Breast epithelium (tissue), 4 donors: ENCODE results near the gene AEBP1. TPM values are rescaled to one million over a fixed set of nuclear protein-coding genes. Genes with fewer than 3 reads are reported as not detected.

Experiments used
- DNase-seq, 2 donors: peaks; one replicate each; pipeline ENCODE4 v3.0.0-alpha.2; 2019; ENCODE audit warnings: low spot score in 2 of 2
- H3K27ac ChIP-seq, 2 donors: fragments of 200-600 bp; sonication (generic) in 1 of 2; one replicate each; pipeline ENCODE4 v1.5.1; 2016 to 2019; ENCODE audit warnings: mild to moderate bottlenecking in 1 of 2
- H3K27me3 ChIP-seq, 2 donors: fragments of 200-600 bp; sonication (generic) in 1 of 2; one replicate each; pipeline versions ENCODE4 v1.5.1 to v1.6.0; 2017 to 2019; ENCODE audit warnings: control low read depth in 1 of 2, mild to moderate bottlenecking in 1 of 2
- H3K36me3 ChIP-seq: fragments of 200-600 bp; one replicate; pipeline ENCODE4 v1.5.1; 2019
- H3K4me1 ChIP-seq, 2 donors: fragments of 200-600 bp; sonication (generic); one replicate each; pipeline ENCODE4 v1.5.1; 2016 to 2019; ENCODE audit warnings: control low read depth in 1 of 2
- H3K4me3 ChIP-seq, 3 donors: fragments of 200-600 bp; sonication (generic); 1 replicate in 2 of 3; 2 replicates in 1 of 3; pipeline ENCODE4 v1.5.1; 2016 to 2019; ENCODE audit warnings: mild to moderate bottlenecking in 3 of 3, moderate library complexity in 2 of 3
- H3K9me3 ChIP-seq, 2 donors: fragments of 200-600 bp; sonication (generic) in 1 of 2; one replicate each; pipeline ENCODE4 v1.5.1; 2016 to 2019; ENCODE audit warnings: control low read depth in 1 of 2
- CTCF ChIP-seq, 3 donors: fragments of 450-650 bp; IDR thresholded peaks; one replicate each; pipeline ENCODE4 v1.5.1; 2016 to 2017; ENCODE audit warnings: antibody characterized with exemption in 3 of 3, mild to moderate bottlenecking in 3 of 3, moderate library complexity in 3 of 3
- POLR2A ChIP-seq: fragments of 450-650 bp; IDR thresholded peaks from one replicate; pipeline ENCODE4 v1.6.1; 2016; ENCODE audit warnings: antibody characterized with exemption, mild to moderate bottlenecking, moderate library complexity
- POLR2AphosphoS5 ChIP-seq, 3 donors: sonication (generic); formaldehyde crosslinking; IDR thresholded peaks; one replicate each; pipeline ENCODE4 v1.6.1; 2017; ENCODE audit warnings: antibody characterized with exemption in 3 of 3
- intact Hi-C: fragments of 100-400 bp; cut with DNase I; formaldehyde crosslinking; loops from one replicate; pipeline ENCODE4 v1.15.1; 2023; ENCODE audit warnings: low total_unique reads
- total RNA-seq, 3 donors: library from RNA; depleted of rRNA; stranded (reverse); fragments of >200 nt; gene quantifications; one replicate each; pipeline ENCODE4 v1.1.0, GENCODE V29; 2016

The AEBP1 gene
- total RNA-seq, 3 donors from 2014 or later, result 85.6 to 300 (median 145) TPM

GRCh38 chr7:44109991-44110390 is 5.8 kb downstream of the AEBP1 start:
- Histone ChIP-seq H3K4me1 (peaks cover 0 to 2% of the 10 kb centered on the region in 2 donors), H3K4me3 (no peak overlapping the region), H3K27me3 (no peaks in the 10 kb centered on the region), H3K9me3 (no peaks in the 10 kb centered on the region), H3K27ac (peak overlapping the region in 1 of 2 donors; percentile 98), H3K36me3 (no peaks in the 10 kb centered on the region)
- TF ChIP-seq CTCF (IDR thresholded peaks at IDR 0.05), result no peak
- TF ChIP-seq POLR2A, result no peak
- TF ChIP-seq POLR2AphosphoS5 (IDR thresholded peaks at IDR 0.05), result no peak
- no peak for DNase-seq
- intact Hi-C loops, result no loop called here

GRCh38 chr7:44110719-44111635 is 6.8 kb downstream of the AEBP1 start:
- H3K27me3 ChIP-seq, result no peaks in the 10 kb centered on the region
- DNase-seq, result no peak
- no peaks in the 10 kb centered on the region for H3K36me3 ChIP-seq
- no peak for TF ChIP-seq POLR2AphosphoS5 (IDR thresholded peaks at IDR 0.05)
- TF ChIP-seq POLR2A, result no peak
- TF ChIP-seq CTCF (IDR thresholded peaks at IDR 0.05), result no peak
- intact Hi-C loops, result no loop called here
- peak overlapping the region in 1 of 3 donors; percentile 8 for H3K4me3 ChIP-seq
- H3K4me1 ChIP-seq, result peaks cover 0 to 2% of the 10 kb centered on the region in 2 donors
- peak overlapping the region in 1 of 2 donors; percentile 32 for H3K27ac ChIP-seq
- no peaks in the 10 kb centered on the region for H3K9me3 ChIP-seq

GRCh38 chr7:44111761-44112160 is 7.6 kb downstream of the AEBP1 start:
- intact Hi-C loops, result no loop called here
- H3K9me3 ChIP-seq, result no peaks in the 10 kb centered on the region
- no peaks in the 10 kb centered on the region for H3K4me1 ChIP-seq

GRCh38 chr7:44112231-44112996 is 8.3 kb downstream of the AEBP1 start:
- Histone ChIP-seq H3K4me3 (no peak overlapping the region), H3K27me3 (no peaks in the 10 kb centered on the region), H3K27ac (no peak overlapping the region), H3K9me3 (no peaks in the 10 kb centered on the region), H3K4me1 (no peaks in the 10 kb centered on the region), H3K36me3 (no peaks in the 10 kb centered on the region)
- no peak for DNase-seq
- TF ChIP-seq POLR2AphosphoS5 (IDR thresholded peaks at IDR 0.05), result no peak
- TF ChIP-seq POLR2A, result no peak
- TF ChIP-seq CTCF (IDR thresholded peaks at IDR 0.05), result no peak
- intact Hi-C loops, result no loop called here

More at GRCh38 chr7:44111761-44112160, 7.6 kb downstream of the AEBP1 start:
- Histone ChIP-seq H3K4me3 (no peak overlapping the region), H3K36me3 (no peaks in the 10 kb centered on the region), H3K27me3 (no peaks in the 10 kb centered on the region), H3K27ac (no peak overlapping the region)
- TF ChIP-seq CTCF (IDR thresholded peaks at IDR 0.05) (no peak), POLR2AphosphoS5 (IDR thresholded peaks at IDR 0.05) (no peak), POLR2A (no peak)
- DNase-seq, result no peak
